Stimulated activated CD4-positive, alpha-beta T cell treated with anti-CD3 and anti-CD28 coated beads, Interleukin-4, amount 100 ng/mL, for 24 hours (primary cell): ENCODE measurements around the gene PCP4L1.

Experiments
- DNase-seq: peaks from one replicate; pipeline ENCODE4 v3.0.0-alpha.2; 2020

PCP4L1 gene

DNA sequence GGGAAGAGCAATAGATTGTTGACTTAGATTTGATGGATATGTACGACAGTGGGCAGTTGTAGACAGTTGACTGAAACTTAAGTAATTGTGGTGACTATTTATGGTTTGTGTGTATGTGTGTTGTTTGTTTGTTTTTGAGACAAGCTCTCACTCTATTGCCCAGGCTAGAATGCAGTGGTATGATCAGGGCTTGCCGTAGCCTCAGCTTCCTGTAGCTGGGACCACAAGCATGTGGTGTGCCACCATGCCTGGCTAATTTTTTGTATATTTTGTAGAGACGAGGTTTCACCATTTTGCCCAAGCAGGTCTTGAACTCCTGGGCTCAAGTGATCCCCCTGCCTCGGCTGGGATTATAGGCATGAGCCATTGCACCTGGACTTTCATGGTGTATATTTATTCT lies 65.5 kb downstream of the PCP4L1 start:
- no peak for DNase-seq

DNA sequence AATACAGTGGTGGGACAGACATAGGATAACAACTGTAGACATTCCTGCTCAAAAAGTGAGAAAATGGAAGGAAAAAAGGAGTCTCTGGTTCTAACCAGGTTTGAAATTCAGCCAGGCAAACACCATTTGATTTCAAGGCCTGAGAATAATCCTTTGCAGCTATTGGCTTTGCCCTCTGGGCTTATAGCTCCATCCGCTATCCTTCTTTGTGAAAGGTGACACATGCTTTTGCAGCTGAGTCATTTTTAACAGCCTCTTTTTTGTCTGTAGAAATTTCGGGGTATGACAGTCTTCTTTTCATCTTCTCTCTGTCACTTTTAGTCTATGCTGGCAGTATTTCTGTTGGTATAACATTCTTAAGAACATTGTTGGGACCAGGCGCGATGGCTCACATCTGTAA lies 71.8 kb downstream of the PCP4L1 start:
- no peak for DNase-seq

DNA sequence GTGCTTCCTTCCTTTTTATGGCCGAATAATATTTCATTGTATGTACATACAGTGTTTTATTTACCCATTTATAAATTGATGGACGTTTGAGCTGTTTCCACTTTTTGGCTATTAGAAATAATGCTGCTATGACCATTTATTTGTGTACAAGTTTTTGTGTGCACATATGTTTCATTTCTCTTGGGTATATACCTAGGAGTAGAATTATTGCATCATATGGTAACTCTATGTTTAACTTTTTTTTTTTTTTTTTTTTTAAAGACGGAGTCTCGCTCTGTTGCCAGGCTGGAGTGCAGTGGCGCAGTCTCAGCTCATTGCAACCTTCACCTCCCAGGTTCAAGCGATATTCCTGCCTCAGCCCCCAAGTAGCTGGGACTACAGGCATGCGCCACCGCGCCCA lies 74.6 kb downstream of the PCP4L1 start:
- no peak for DNase-seq
